DOHH2 (cell line): ENCODE results near the gene KLHL26.

ENCODE experiments used
- H3F3A ChIP-seq: fragments of 200-600 bp; sonication (generic), shearing (Covaris generic); 2 replicates; pipeline ENCODE4 v1.6.0; 2016; ENCODE audit warnings: antibody characterized with exemption, mild to moderate bottlenecking; ENCODE audit not compliant: control insufficient read depth, insufficient read depth
- H3K27ac ChIP-seq: fragments of 200-600 bp; sonication (generic); 2 replicates; pipeline ENCODE4 v1.5.1; 2014; ENCODE audit warnings: low read depth, mild to moderate bottlenecking, low read length, moderate library complexity
- H3K27me3 ChIP-seq: fragments of 200-600 bp; sonication (generic); 2 replicates; pipeline ENCODE4 v1.6.1; 2014; ENCODE audit warnings: mild to moderate bottlenecking, low read length, mixed read lengths; ENCODE audit not compliant: control insufficient read depth
- H3K36me3 ChIP-seq: fragments of 200-600 bp; sonication (generic); 2 replicates; pipeline ENCODE4 v1.6.1; 2014; ENCODE audit warnings: mild to moderate bottlenecking, low read length, moderate library complexity, mixed read lengths; ENCODE audit not compliant: control insufficient read depth
- H3K4me1 ChIP-seq: fragments of 200-600 bp; sonication (generic); 2 replicates; pipeline ENCODE4 v1.6.1; 2014; ENCODE audit warnings: mild to moderate bottlenecking, low read length, mixed read lengths; ENCODE audit not compliant: control insufficient read depth
- H3K4me2 ChIP-seq: fragments of 200-600 bp; sonication (generic); 2 replicates; pipeline ENCODE4 v1.6.0; 2014; ENCODE audit warnings: mild to moderate bottlenecking, low read length, moderate library complexity
- H3K4me3 ChIP-seq: fragments of 200-600 bp; sonication (generic); 2 replicates; pipeline ENCODE4 v1.5.1; 2014; ENCODE audit warnings: mild to moderate bottlenecking, low read length, mixed read lengths
- H3K79me2 ChIP-seq: fragments of 200-600 bp; sonication (generic); 2 replicates; pipeline ENCODE4 v1.6.1; 2014; ENCODE audit warnings: mild to moderate bottlenecking, low read length, mixed read lengths; ENCODE audit not compliant: control insufficient read depth
- H3K9me2 ChIP-seq: fragments of 200-600 bp; sonication (generic); replicated peaks from 2 replicates; pipeline ENCODE4 v1.6.1; 2014; ENCODE audit warnings: mild to moderate bottlenecking, low read length, mixed read lengths; ENCODE audit not compliant: control insufficient read depth
- H3K9me3 ChIP-seq: fragments of 200-600 bp; sonication (generic); 2 replicates; pipeline ENCODE4 v1.6.1; 2014; ENCODE audit warnings: antibody characterized with exemption, low read length, mixed read lengths; ENCODE audit not compliant: control insufficient read depth, insufficient read depth
- H4K20me1 ChIP-seq: fragments of 200-600 bp; sonication (generic); 2 replicates; pipeline ENCODE4 v1.6.0; 2014; ENCODE audit warnings: low read depth, mild to moderate bottlenecking, antibody characterized with exemption, low read length, moderate library complexity; ENCODE audit not compliant: control insufficient read depth, insufficient read depth
- EZH2phosphoT487 ChIP-seq: fragments of 200-600 bp; sonication (generic); IDR thresholded peaks from 2 replicates; pipeline ENCODE4 v1.6.1; 2017; ENCODE audit warnings: borderline replicate concordance, mild to moderate bottlenecking, antibody characterized with exemption, low read length, moderate library complexity, mixed read lengths
- TF ChIP-seq, protein P1 (sequence below): fragments of 200-600 bp; sonication (generic); IDR thresholded peaks from one replicate; pipeline ENCODE4 v1.5.1; 2014; ENCODE audit warnings: antibody characterized with exemption, mild to moderate bottlenecking, low read depth, low read length; ENCODE audit not compliant: poor library complexity, severe bottlenecking

The KLHL26 gene

DNA sequence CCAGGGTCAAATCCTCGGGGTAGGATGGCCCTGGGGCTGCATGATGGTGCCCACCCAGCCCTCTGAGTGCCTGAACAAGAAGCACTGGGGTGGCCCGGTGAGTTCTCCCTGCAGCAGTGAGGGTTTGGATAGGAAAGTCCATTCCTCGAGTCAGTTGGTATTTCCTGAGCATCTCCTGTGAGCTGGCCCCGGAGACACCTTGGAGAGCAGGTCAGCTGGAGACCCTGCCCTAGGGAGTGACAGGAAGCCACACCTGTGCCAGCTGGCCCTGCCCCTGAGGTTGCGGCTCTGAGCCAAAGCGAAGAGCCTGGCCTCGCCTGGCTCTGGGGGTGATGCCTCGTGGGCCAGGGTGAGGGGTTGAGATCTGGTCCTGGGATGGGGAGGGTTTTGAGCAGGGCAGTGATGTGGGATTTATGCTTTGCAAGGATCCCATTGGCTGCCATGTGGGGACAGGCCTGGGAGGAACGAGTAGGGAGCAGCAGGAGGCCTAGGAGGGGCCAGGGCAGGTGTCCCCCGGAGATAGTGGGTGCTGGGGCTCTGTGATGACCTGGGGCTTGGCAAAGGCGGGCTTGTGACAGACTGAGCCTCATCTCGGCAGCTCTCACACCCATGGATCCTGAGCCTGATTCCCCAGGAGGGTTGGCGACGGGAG lies 62.7 kb downstream of the KLHL26 start:
- Histone ChIP-seq H3K9me2 (no peaks in the 10 kb centered on the region), H3K4me3 (peak overlapping the region; percentile 27), H3K79me2 (peaks cover 8% of the 10 kb centered on the region; the same call in 1 of the 2 replicates), H3K27ac (no peak overlapping the region), H3K4me2 (peak overlapping the region; percentile 57), H3K4me1 (peaks cover 32% of the 10 kb centered on the region), H3K27me3 (no peaks in the 10 kb centered on the region), H4K20me1 (peaks cover 4% of the 10 kb centered on the region; the same call in 1 of the 2 replicates), H3F3A (no peaks in the 10 kb centered on the region), H3K9me3 (no peaks in the 10 kb centered on the region), H3K36me3 (no peaks in the 10 kb centered on the region)
- TF ChIP-seq EZH2phosphoT487 = no peak
- TF ChIP-seq, protein P1, sequence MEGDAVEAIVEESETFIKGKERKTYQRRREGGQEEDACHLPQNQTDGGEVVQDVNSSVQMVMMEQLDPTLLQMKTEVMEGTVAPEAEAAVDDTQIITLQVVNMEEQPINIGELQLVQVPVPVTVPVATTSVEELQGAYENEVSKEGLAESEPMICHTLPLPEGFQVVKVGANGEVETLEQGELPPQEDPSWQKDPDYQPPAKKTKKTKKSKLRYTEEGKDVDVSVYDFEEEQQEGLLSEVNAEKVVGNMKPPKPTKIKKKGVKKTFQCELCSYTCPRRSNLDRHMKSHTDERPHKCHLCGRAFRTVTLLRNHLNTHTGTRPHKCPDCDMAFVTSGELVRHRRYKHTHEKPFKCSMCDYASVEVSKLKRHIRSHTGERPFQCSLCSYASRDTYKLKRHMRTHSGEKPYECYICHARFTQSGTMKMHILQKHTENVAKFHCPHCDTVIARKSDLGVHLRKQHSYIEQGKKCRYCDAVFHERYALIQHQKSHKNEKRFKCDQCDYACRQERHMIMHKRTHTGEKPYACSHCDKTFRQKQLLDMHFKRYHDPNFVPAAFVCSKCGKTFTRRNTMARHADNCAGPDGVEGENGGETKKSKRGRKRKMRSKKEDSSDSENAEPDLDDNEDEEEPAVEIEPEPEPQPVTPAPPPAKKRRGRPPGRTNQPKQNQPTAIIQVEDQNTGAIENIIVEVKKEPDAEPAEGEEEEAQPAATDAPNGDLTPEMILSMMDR = no peak

DNA sequence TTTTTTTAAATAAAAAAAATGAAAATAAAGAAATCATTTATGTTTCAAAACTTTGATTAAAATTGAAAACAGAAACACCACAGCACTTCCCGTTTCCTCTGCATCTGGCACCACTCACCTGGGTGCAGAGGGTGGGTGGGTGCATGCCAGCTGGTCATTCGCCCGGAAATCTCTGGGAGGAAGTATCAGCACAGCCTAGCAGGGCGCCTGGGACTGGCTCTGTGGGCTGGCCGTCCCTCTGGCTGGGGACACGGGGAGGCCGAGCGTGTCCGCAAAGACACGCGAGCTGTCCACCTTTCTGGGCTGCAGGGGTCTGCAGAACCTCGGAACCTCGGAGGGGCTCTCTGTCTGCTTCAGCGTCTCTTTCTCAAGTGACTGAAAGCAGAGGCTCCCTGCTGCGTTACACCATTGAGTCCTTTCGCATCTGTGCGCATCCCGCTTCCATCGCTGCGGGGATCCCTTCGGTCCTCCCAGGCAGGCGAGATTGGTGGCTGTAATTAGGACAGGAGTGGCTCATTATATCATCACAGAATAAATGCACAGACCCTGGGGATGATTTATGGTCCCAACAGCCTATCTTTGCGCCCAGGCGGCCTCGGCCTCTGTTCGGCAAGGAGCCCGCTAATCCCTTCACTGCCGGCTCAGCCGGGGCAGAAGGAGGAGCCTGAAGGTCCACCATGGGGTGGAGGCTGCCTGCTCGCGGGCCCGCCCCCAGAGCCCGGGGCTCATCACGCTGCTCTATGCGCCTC lies 63.8 kb downstream of the KLHL26 start:
- TF ChIP-seq, protein P1 = no peak
- TF ChIP-seq EZH2phosphoT487 = no peak
- Histone ChIP-seq H3K27ac (no peak overlapping the region), H3K4me3 (peak overlapping the region; percentile 34), H3K4me2 (peak overlapping the region; percentile 57), H3K27me3 (no peaks in the 10 kb centered on the region), H3K4me1 (peaks cover 32% of the 10 kb centered on the region), H3K79me2 (peaks cover 8% of the 10 kb centered on the region; the same call in 1 of the 2 replicates), H3K36me3 (no peaks in the 10 kb centered on the region), H3F3A (no peaks in the 10 kb centered on the region), H4K20me1 (peaks cover 4% of the 10 kb centered on the region; the same call in 1 of the 2 replicates), H3K9me3 (no peaks in the 10 kb centered on the region), H3K9me2 (no peaks in the 10 kb centered on the region)

GRCh38 chr19:18701250-18701608 lies 64.4 kb downstream of the KLHL26 start:
- H3K4me3 ChIP-seq = peak overlapping the region; percentile 34
- H3K9me3 ChIP-seq = no peaks in the 10 kb centered on the region

More at GRCh38 chr19:18701250-18701608, 64.4 kb downstream of the KLHL26 start:
- Histone ChIP-seq H3K9me2 (no peaks in the 10 kb centered on the region), H3F3A (no peaks in the 10 kb centered on the region), H4K20me1 (peaks cover 4% of the 10 kb centered on the region; the same call in 1 of the 2 replicates), H3K4me2 (peak overlapping the region; percentile 57), H3K79me2 (peaks cover 8% of the 10 kb centered on the region; the same call in 1 of the 2 replicates), H3K27me3 (no peaks in the 10 kb centered on the region), H3K36me3 (no peaks in the 10 kb centered on the region), H3K4me1 (peaks cover 32% of the 10 kb centered on the region), H3K27ac (no peak overlapping the region)
- TF ChIP-seq, protein P1 = no peak
- TF ChIP-seq EZH2phosphoT487 = no peak
